Measurements from ENCODE around the gene MISP3.

Gene MISP3

GRCh38 chr19:14056741-14057356 lies 15.7 kb upstream of the MISP3 start:
- Histone ChIP-seq H3K36me3 (ENCODE audit: control insufficient read depth in 1 of 2, insufficient read depth in 2 of 2, low read length in 2 of 2) (no peaks in the 10 kb centered on the region), H2AK5ac (ENCODE audit: low read length) (no peak overlapping the region), H3K4ac (ENCODE audit: low read depth, low read length) (no peak overlapping the region), H3K4me2 (ENCODE audit: low read length) (peak overlapping the region; percentile 61), H2AFZ (ENCODE audit: insufficient read depth, low read length, poor library complexity) (no peak overlapping the region), H3K4me3 (ENCODE audit: low read depth, low read length) (no peak overlapping the region), H3K18ac (ENCODE audit: low read length) (no peak overlapping the region), H2BK12ac (ENCODE audit: low read length) (no peak overlapping the region), H2BK5ac (ENCODE audit: low read depth, low read length, poor library complexity) (no peak overlapping the region), H4K91ac (ENCODE audit: low read depth, low read length) (no peak overlapping the region), H3K4me1 (ENCODE audit: control insufficient read depth in 1 of 2, insufficient read depth in 2 of 2, low read length in 2 of 2) (peaks cover 0 to 6% of the 10 kb centered on the region in 2 experiments), H3K23ac (ENCODE audit: low read length) (no peak overlapping the region), H3K9me3 (ENCODE audit: insufficient read depth, low read depth, low read length) (no peaks in the 10 kb centered on the region), H3K27me3 (ENCODE audit: insufficient read depth, low read length) (peaks cover 3% of the 10 kb centered on the region), H4K8ac (ENCODE audit: low read depth, low read length) (no peak overlapping the region), H3K79me2 (ENCODE audit: control insufficient read depth, insufficient read depth, low read length, poor library complexity) (no peaks in the 10 kb centered on the region), H3K14ac (ENCODE audit: low read length) (no peak overlapping the region), H4K12ac (ENCODE audit: low read depth, low read length) (no peak overlapping the region), H3K27ac (ENCODE audit: low read depth, low read length) (no peak overlapping the region), H3K9ac (ENCODE audit: low read length) (no peak overlapping the region), H2BK120ac (ENCODE audit: insufficient read depth, low read length, poor library complexity) (no peak overlapping the region), H3K79me1 (ENCODE audit: low read length) (peaks cover 3% of the 10 kb centered on the region)
- WGBS (ENCODE audit: extremely low coverage, insufficient coverage, insufficient read length): no CpG with 5 or more reads among the region's 19 CpGs
- DNase-seq: no peak

- Histone ChIP-seq H3K36me3 (ENCODE audit: control insufficient read depth in 1 of 2, insufficient read depth in 2 of 2, low read length in 2 of 2) (no peaks in the 10 kb centered on the region), H4K91ac (ENCODE audit: low read depth, low read length) (no peak overlapping the region), H3K23ac (ENCODE audit: low read length) (no peak overlapping the region), H2BK5ac (ENCODE audit: low read depth, low read length, poor library complexity) (no peak overlapping the region), H2BK12ac (ENCODE audit: low read length) (no peak overlapping the region), H3K79me1 (ENCODE audit: low read length) (peaks cover 3% of the 10 kb centered on the region), H3K4me1 (ENCODE audit: control insufficient read depth in 1 of 2, insufficient read depth in 2 of 2, low read length in 2 of 2) (peaks cover 0 to 7% of the 10 kb centered on the region in 2 experiments), H3K9ac (ENCODE audit: low read length) (no peak overlapping the region), H2AK5ac (ENCODE audit: low read length) (no peak overlapping the region), H3K9me3 (ENCODE audit: insufficient read depth, low read depth, low read length) (no peaks in the 10 kb centered on the region), H4K8ac (ENCODE audit: low read depth, low read length) (no peak overlapping the region), H2AFZ (ENCODE audit: insufficient read depth, low read length, poor library complexity) (no peak overlapping the region), H3K27ac (ENCODE audit: low read depth, low read length) (no peak overlapping the region), H4K12ac (ENCODE audit: low read depth, low read length) (no peak overlapping the region), H3K18ac (ENCODE audit: low read length) (no peak overlapping the region), H3K14ac (ENCODE audit: low read length) (no peak overlapping the region), H2BK120ac (ENCODE audit: insufficient read depth, low read length, poor library complexity) (no peak overlapping the region), H3K79me2 (ENCODE audit: control insufficient read depth, insufficient read depth, low read length, poor library complexity) (no peaks in the 10 kb centered on the region), H3K27me3 (ENCODE audit: insufficient read depth, low read length) (peaks cover 3% of the 10 kb centered on the region), H3K4me2 (ENCODE audit: low read length) (no peak overlapping the region), H3K4me3 (ENCODE audit: low read depth, low read length) (no peak overlapping the region), H3K4ac (ENCODE audit: low read depth, low read length) (no peak overlapping the region)
- no peak for DNase-seq
- 100% methylated on average over 3 of the region's 17 CpGs for WGBS (ENCODE audit: extremely low coverage, insufficient coverage, insufficient read length)
Measured at GRCh38 chr19:14058182-14059092, 14.1 kb upstream of the MISP3 start.

GRCh38 chr19:14059093-14059480 lies 13.5 kb upstream of the MISP3 start:
- DNase-seq: no peak
- H3K23ac ChIP-seq (ENCODE audit: low read length): no peak overlapping the region
- no peaks in the 10 kb centered on the region for H3K79me2 ChIP-seq (ENCODE audit: control insufficient read depth, insufficient read depth, low read length, poor library complexity)
- no peak overlapping the region for H2BK120ac ChIP-seq (ENCODE audit: insufficient read depth, low read length, poor library complexity)
- no peak overlapping the region for H3K4me2 ChIP-seq (ENCODE audit: low read length)
- H3K4ac ChIP-seq (ENCODE audit: low read depth, low read length): no peak overlapping the region
- H2AFZ ChIP-seq (ENCODE audit: insufficient read depth, low read length, poor library complexity): no peak overlapping the region
- no peak overlapping the region for H2BK12ac ChIP-seq (ENCODE audit: low read length)
- H2AK5ac ChIP-seq (ENCODE audit: low read length): no peak overlapping the region
- no peaks in the 10 kb centered on the region for H3K36me3 ChIP-seq (ENCODE audit: control insufficient read depth in 1 of 2, insufficient read depth in 2 of 2, low read length in 2 of 2)
- H3K18ac ChIP-seq (ENCODE audit: low read length): no peak overlapping the region
- H2BK5ac ChIP-seq (ENCODE audit: low read depth, low read length, poor library complexity): no peak overlapping the region
- no peak overlapping the region for H4K8ac ChIP-seq (ENCODE audit: low read depth, low read length)
- H3K4me1 ChIP-seq (ENCODE audit: control insufficient read depth in 1 of 2, insufficient read depth in 2 of 2, low read length in 2 of 2): peaks cover 0 to 7% of the 10 kb centered on the region in 2 experiments
- H3K14ac ChIP-seq (ENCODE audit: low read length): no peak overlapping the region
- peaks cover 3% of the 10 kb centered on the region for H3K27me3 ChIP-seq (ENCODE audit: insufficient read depth, low read length)
- no peak overlapping the region for H3K4me3 ChIP-seq (ENCODE audit: low read depth, low read length)
- H4K91ac ChIP-seq (ENCODE audit: low read depth, low read length): no peak overlapping the region
- H3K9me3 ChIP-seq (ENCODE audit: insufficient read depth, low read depth, low read length): no peaks in the 10 kb centered on the region
- no CpG with 5 or more reads among the region's 15 CpGs for WGBS (ENCODE audit: extremely low coverage, insufficient coverage, insufficient read length)
- H3K27ac ChIP-seq (ENCODE audit: low read depth, low read length): no peak overlapping the region
- no peak overlapping the region for H3K9ac ChIP-seq (ENCODE audit: low read length)
- H4K12ac ChIP-seq (ENCODE audit: low read depth, low read length): no peak overlapping the region
- peaks cover 3% of the 10 kb centered on the region for H3K79me1 ChIP-seq (ENCODE audit: low read length)

- Histone ChIP-seq H2BK12ac (ENCODE audit: low read length) (peak overlapping the region; percentile 25), H3K9me3 (ENCODE audit: insufficient read depth, low read depth, low read length) (no peaks in the 10 kb centered on the region), H2BK120ac (ENCODE audit: insufficient read depth, low read length, poor library complexity) (no peak overlapping the region), H3K18ac (ENCODE audit: low read length) (no peak overlapping the region), H3K27ac (ENCODE audit: low read depth, low read length) (no peak overlapping the region), H3K27me3 (ENCODE audit: insufficient read depth, low read length) (peaks cover 3% of the 10 kb centered on the region), H3K4me3 (ENCODE audit: low read depth, low read length) (no peak overlapping the region), H3K14ac (ENCODE audit: low read length) (no peak overlapping the region), H4K12ac (ENCODE audit: low read depth, low read length) (no peak overlapping the region), H3K23ac (ENCODE audit: low read length) (no peak overlapping the region), H4K91ac (ENCODE audit: low read depth, low read length) (no peak overlapping the region), H3K4me1 (ENCODE audit: control insufficient read depth in 1 of 2, insufficient read depth in 2 of 2, low read length in 2 of 2) (peaks cover 0 to 7% of the 10 kb centered on the region in 2 experiments), H4K8ac (ENCODE audit: low read depth, low read length) (no peak overlapping the region), H3K79me1 (ENCODE audit: low read length) (peaks cover 3% of the 10 kb centered on the region), H3K9ac (ENCODE audit: low read length) (no peak overlapping the region), H2AK5ac (ENCODE audit: low read length) (no peak overlapping the region), H3K4ac (ENCODE audit: low read depth, low read length) (no peak overlapping the region), H2BK5ac (ENCODE audit: low read depth, low read length, poor library complexity) (no peak overlapping the region), H3K79me2 (ENCODE audit: control insufficient read depth, insufficient read depth, low read length, poor library complexity) (no peaks in the 10 kb centered on the region), H3K36me3 (ENCODE audit: control insufficient read depth in 1 of 2, insufficient read depth in 2 of 2, low read length in 2 of 2) (no peaks in the 10 kb centered on the region), H2AFZ (ENCODE audit: insufficient read depth, low read length, poor library complexity) (no peak overlapping the region), H3K4me2 (ENCODE audit: low read length) (no peak overlapping the region)
- no CpG with 5 or more reads among the region's 8 CpGs for WGBS (ENCODE audit: extremely low coverage, insufficient coverage, insufficient read length)
- peak in 1 of 2 donors; percentile 13 for DNase-seq
Measured at GRCh38 chr19:14059652-14060155, 12.9 kb upstream of the MISP3 start.

All from trophoblast cell (in vitro differentiated cells and primary cell).